GM18517 (cell line): ENCODE results near the gene RBPMS2.
"Not testable (repeated sequence)": the region's sequence is repeated elsewhere in the genome, so short reads cannot be mapped to it uniquely, and the experiment has no call there.

Experiments used
- ATAC-seq: cut with Tn5 transposase; IDR thresholded peaks from one replicate; pipeline ENCODE4 v1.9.1; 2021; ENCODE audit warnings: mild to moderate bottlenecking, moderate library complexity; ENCODE audit not compliant: unreplicated experiment

Gene RBPMS2

DNA sequence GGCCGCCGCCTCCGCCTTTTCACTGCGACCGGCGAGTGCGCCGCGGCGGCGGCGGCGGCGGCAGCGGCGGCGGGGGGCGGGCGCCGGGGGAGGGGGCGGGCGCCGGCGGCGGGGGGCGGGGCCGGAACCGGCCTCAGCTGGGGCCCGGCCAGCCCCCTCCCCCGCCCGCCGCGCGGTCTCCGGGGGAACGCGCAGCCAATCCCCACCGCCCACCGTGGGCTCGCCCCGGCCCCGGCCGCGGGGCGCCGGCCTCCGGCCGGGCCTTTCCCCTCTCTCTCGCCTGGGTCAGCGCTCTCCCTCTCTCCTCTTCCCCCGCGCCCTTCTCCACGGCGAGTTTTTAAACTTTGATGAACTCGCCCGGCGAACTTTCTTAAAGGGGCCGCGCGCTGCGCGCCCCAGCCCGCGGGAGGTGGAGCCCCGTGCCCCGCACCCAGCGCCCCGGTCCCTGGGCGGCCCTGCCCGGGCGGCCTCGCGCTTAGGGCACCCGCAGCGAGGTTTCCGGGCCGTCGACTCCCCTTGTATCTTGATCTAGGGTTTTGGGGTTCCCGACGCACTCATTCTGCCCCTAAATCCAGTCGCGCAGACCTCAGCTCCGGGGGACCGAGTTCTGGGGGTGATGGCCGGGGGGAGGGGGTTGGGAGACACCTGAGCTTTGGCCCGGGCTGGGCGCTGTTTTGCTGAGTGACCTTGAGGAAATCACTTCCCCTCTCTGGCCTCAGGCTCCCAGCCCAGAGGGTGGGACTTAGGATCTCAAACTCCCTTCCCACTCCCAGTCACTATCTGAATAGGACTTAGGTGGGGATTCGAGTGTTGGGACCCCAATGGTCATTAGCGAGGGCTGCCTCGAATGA is at the start of gene RBPMS2:
TSS of gene RBPMS2 (minus strand) at position 39 of the 851 bp plus-strand sequence. CDS start 270 bp downstream, outside the sequence.
- ATAC-seq: no peak

DNA sequence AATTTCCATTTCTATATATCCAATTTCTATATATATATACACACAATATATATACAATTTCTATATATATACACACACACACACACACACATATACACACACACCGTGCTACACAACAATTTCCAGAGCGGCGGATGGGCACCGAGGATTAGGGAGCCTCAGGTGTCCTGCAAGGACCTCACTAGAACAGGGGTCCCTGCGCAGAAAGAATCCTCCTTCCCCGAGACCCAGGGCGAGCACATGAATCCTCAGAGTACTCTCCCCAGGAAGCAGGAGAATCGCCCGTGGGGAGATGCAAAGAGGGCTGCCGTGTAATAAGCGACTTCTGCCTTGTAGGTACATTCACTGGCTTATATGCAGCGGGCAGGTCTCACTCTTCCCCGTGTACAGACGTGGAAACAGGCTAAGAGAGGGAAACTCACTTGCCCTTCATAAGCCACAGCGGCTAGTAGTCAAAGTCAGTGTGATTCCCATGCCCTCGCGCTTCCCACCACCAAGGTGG is 49.6 kb upstream of the RBPMS2 start:
- no peak for ATAC-seq

DNA sequence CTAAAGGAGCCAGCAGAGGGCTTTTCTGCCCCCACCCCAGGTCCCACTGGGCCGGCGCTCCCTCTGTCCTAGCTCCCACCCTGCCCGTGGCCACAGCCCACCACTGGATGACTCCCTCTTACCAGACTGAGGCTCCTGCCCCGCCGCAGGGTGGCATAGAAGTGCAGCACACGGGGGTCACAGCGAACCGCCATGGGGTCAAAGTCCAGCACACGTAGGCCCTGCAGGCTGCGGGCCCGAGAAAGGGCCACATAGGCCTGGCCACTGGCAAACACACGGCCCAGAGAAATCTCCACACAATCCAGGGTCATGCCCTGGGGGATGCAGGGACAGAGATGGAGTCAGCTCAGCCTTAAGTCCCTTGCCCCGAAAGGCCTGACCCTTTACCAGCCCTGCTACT is 41.1 kb upstream of the RBPMS2 start:
- ATAC-seq: no peak

DNA sequence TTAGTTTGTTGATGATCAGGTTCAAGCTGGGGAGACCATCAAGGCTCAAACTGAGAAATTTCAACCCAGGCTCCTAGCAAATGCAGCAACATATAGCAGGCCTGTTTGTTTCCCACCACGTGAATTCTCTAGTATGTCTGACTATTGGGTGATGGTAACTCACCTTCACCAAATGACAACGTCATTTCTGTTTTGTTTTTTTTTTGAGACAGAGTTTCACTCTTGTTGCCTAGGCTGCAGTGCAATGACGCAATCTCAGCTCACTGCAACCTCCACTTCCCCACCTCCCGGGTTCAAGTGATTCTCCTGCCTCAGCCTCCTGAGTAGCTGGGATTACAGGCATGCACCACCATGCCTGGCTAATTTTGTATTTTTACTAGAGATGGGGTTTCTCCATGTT is 39.6 kb upstream of the RBPMS2 start:
- ATAC-seq: not testable (repeated sequence)

DNA sequence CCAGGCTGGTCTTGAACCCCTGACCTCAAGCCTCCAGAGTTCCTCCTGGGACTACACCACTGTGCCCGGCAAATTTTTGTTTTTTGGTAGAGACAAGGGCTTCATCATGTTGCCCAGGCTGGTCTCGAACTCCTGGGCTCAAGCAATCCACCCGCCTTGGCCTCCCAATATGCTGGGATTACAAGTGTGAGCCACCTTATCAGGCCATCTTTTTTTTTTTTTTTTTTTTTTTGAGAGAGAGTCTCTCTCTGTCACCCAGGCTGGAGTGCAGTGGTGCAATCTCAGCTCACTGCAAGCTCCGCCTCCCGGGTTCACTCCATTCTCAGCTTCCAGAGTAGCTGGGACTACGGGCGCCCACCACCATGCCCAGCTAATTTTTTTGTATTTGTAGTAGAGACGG is 38.9 kb upstream of the RBPMS2 start:
- ATAC-seq: not testable (repeated sequence)

DNA sequence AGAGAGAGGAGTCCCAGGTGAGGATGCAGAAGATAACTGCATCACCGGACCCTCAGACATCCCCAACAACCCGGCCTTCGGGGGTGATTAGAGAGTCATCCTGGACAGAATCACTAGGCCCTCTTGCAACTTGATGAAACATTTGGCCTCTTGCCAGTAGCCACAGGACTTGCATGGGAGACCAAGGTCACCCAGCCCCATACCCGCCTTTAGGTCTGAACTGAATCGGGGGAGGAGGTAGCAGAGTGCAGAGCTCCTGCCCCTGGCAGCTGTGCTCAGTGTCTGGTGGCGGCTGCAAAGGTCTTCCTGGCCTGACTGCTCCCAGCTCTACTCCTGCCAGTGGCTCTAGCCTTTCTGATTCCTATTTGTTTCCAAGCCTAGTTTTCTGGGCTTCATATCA is 37.7 kb upstream of the RBPMS2 start:
- ATAC-seq: no peak

DNA sequence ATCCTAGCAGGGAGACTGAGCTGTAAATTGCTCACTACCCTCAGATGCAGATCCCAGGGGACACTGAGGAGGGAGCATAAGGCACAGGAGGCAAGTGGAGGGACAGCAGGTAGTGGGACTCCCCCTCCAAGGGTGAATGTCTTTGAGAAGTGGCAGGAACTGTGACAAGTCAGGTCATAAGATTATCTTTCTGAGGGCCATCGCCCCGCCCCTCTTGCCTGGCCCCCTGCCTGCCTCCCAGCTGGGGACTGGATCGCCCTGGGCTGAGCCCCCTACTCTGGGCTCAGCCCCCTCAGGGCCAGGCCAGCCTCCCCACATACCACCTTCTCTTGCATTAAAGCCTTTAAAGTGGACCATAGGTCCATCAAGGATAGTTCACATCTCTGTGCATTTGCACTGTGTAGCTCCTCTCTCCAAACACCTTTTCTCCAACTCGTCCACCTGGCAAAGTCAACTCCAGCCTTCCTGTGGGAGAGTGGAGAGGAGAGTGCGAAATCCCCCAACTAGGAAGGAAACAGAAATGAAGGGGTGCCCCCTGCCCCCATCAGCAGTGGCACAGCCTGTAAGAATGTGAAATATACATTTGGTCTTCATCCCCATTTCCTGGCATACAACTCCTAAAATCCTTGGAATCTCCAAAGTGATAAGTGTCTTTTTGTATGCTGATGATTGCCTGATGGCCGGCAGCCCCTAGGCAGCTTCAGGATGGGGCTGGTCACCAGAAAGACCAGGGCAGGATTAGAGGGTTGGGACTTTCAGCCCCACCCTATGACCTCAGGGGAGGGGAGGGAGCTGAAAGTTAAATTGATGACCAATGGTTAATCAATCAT is 35.3 kb upstream of the RBPMS2 start:
- no peak for ATAC-seq

DNA sequence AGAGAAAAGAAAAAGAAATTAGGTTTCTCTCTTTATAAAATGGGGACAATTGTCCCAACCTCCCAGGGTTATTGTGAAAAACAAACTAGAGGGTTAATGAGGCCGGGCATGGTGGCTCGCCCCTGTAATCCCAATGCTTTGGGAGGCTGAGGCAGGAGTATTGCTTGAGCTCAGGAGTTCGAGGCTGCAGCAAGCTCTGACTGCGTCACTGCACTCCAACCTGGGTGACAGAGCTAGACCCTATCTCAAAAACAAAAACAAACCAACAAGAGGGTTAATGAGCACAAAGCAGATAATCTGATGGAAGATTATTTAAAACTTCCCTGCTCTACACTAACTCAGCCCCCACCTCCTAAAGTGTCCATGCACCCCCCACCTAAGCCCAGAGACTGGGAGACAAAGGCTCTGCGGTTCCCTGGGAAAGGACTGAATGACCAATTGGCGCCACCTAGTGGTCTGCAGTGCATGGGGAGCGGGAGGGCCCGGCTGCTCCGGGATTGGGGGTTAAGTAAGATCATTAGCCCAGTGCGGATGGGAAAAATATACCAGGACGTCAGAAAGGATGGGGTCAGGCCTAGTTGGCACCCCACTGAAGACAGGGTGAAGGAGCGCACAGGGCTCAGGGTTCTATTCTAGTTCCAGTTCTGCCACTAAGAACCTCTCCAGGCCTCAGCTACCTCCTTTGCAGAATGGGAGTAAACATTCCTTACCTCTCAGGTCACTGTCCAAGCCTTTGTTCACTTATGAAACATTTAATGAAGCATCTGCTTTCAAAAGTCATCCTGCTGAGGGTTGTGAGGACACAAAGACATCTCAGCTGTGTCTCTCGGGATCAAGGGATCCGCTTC is 34.5 kb upstream of the RBPMS2 start:
- no peak for ATAC-seq

DNA sequence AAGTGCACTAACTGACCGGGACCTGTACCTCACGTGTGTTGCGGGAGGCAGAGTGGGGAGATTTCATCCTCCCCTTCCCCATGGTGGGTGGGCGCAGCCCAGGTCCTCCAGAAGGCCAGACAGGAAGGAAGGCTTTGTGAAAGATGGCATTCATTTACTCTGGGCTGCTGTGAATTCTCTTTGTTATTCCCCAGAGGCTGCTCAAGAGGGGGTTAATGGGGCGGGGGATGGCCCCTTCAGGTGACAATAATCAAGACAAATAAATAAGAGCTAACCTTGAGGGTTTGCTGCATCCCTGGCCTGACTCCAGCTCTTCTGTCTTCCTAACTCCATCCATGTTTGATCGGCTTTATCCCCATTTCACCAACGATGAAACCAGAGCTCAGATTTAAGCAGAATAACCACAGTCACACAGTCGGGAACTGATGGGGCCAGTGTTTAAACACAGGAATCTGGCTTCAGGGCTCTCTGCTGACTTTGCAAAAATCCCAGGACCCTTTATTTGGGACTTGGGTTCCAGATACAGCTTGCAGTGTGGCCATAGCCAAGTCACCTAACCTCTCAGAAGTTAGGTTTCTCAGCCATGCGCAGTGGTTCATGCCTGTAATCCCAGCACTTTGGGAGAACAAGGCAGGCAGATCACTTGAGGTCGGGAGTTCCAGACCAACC is 33.5 kb upstream of the RBPMS2 start:
- no peak for ATAC-seq

DNA sequence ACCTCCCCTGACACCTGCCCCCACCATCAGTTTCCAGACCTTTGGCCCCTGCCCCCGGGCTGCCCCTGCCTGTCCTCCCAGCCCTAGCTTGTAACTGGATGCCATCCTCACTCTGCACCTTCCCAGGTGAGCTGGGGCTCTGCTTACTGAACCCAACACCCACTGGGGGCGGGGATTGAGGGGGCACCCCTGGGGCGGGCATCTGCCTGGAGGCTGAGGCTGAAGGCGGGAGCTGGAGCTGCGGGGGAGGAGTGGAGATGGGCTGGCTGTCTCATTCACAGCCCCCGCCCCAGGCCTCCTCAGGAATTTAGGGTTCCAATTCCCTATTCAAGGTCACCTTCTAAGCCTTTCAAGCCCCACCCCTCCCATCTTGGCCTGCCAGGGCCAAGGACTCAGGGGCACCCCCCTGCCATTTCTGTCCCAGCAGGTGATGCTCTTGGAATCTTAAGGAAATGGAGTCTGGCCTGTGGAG is 32.4 kb upstream of the RBPMS2 start:
- ATAC-seq: no peak

DNA sequence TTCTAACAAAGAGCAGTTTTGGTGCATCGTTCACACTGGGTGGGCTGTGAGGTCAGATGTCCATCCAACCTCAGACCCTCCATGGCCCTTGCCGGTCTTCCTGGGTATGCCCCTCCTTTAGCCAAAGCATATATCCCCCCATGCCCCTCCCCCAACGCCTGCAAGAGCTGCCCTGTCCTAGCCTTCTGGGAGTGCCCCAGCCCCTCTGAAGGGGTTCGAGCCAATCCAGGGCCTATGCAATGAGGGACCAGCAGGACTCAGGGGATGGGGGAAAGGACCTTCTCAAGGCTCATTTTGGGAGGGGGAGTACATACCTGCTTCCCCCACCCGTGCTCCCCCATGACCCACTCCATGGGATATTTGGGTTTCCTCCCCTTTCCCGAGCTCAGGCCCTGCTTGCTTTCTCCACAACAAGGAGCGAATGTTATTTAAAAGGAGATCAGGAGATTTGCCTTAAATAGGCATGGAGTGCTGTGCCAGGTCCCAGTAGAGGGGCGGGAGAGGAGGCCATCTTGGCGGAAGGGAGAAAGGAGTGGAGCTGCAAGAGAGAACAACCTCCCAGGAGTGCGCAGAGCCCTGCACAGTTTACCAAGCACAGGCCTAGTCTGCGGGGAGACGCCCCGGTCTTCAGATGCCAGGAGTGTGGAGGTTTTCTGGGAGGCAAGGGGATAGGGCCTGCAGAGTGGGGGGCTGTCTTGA is 31.8 kb upstream of the RBPMS2 start:
- no peak for ATAC-seq

DNA sequence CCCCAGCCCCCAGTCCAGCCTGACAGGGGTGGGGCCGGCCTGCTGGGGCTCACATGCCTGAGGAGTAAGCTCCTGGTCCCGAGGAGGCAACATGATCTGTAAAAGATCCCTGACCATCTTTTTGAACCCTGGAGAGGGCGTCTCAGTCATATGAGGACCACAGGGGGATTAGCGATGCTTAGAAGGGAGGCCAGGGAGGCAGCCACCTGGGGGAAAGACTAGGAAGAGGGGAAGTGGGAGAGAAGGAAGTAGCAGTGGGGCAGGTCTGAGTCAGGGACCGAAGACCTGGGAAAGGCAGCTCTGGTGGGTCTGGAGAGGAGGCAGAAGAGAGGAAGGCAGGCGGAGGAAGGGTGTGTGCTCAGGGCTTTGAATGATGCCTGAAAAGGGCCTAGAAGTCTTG is 31.1 kb upstream of the RBPMS2 start:
- no peak for ATAC-seq

DNA sequence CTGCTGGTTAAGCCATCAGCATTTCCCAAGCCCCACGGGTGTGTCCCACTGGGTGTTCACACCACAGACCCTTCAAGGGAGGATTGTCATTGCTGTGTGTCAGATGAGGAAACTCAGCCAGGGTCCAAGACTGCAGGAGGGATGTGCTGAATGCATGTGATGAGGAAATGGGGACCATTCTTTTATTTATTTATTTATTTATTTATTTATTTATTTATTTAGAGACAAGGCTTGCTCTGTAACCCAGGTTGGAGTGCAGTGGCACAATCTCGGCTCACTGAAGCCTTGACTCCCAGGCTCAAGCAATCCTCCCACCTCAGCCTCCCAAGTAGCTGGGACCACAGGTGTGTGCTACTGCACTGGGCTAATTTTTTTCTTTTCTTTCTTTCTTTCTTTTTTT is 29.2 kb upstream of the RBPMS2 start:
- ATAC-seq: no peak

DNA sequence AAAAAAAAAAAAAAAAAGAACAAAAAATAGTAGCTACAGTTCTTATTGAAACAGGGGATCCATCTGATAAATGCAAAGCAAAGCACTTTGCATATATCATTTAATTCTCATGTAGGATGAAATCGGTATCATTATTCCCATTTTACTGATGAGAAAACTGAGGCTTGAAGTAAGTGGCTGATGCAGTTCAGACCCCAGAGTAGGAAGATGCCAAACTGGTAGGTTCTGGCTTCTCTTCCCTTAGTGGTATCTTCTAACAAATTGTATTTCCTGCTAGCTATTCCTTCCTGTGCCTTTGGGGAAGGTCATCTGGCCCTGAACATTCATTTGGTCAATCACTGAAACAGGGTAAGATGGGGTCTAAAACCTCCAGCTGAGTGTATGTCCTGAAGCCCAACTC is 28.1 kb upstream of the RBPMS2 start:
- no peak for ATAC-seq

DNA sequence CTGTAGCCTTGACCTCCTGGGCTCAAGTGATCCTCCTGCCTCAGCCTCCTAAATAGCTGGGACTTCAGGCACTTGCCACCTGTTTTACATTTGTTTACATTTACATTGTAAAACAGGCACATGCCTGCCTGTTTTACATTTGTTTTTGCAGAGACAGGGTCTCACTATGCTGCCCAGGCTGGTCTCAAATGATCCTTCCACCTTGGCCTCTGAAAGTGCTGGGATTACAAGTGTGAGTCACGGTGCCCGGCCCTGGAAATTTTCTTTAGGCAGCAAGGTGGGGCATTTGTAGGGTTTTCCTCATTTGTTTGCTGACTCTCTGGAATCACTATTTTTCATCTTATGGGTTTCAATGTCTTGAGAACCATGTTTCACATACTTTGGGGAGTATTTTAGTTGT is 25.1 kb upstream of the RBPMS2 start:
- ATAC-seq: no peak

DNA sequence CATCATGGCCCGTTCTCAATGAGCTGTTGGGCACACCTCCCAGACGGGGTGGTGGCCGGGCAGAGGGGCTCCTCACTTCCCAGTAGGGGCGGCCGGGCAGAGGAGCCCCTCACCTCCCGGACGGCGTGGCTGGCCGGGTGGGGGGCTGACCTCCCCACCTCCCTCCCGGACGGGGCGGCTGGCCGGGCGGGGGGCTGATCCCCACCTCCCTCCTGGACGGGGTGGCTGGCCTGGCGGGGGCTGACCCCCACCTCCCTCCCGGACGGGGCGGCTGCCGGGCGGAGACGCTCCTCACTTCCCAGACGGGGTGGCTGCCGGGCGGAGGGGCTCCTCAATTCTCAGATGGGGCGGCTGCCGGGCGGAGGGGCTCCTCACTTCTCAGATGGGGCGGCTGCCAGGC is 23.5 kb upstream of the RBPMS2 start:
- not testable (repeated sequence) for ATAC-seq

DNA sequence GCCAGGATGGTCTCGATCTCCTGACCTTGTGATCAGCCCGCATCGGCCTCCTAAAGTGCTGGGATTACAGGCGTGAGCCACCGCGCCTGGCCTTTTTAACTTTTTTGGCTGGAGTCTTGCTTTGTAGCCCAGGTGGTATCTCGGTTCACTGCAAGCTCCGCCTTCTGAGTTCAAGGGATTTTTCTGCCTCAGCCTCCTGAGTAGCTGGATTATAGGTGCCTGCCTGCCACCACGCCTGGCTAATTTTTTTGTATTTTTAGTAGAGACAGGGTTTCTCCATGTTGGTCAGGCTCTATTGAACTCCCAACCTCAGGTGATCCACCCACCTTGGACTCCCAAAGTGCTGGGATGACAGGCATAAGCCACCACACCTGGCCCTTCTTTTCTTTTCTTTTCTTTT is 20.5 kb upstream of the RBPMS2 start:
- not testable (repeated sequence) for ATAC-seq

DNA sequence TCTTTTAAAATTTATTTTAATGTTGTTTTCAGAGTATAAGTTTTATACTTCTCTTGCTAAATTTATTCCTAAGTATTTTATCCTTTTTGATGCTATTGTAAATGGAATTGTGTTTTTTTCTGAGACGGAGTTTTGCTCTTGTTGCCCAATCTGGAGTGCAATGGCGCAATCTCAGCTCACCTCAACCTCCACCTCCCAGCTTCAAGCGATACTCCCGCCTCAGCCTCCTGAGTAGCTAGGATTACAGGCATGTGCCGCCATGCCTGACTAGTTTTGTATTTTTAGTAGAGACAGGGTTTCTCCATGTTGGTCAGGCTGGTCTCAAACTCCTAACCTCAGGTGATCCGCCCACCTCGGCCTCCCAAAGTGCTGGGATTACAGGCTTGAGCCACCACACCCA is 19.9 kb upstream of the RBPMS2 start:
- not testable (repeated sequence) for ATAC-seq

DNA sequence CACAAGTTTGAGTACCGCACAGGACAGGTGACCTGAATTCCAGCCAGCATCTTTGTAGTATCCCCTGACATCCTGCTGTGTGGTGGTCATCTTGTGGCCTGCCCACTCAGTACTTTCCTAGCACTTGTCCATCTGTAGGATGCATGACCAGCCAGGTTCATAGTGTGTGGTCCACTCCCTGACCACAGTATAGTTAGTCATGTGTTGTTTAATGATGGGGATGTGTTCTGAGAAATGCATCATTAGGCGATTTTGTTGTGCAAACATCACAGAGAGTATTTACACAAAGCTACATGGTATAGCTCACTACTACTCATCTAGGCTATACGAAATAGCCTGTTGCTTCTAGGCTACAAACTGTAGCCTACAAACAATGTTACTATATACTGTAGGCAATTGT is 16.9 kb upstream of the RBPMS2 start:
- ATAC-seq: no peak

DNA sequence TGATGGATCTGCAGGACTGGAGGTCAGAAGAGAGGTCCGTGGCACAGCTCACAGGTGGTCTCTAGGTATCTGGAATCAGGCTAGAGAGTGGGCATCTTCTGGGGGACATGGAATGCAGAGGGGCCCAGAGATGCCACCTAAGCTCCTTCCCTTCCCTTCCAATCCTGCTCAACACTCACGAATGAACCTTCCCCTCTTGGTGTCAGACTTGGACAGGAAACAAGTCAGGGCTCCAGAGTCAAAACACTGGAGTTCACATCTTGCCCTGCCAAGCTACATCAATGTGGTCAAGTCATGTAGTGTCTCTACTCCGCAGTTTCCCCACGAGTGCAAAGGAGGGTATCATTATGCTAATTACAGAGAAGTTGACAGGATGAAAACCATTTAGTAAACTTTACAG is 16.0 kb upstream of the RBPMS2 start:
- no peak for ATAC-seq
